Ectodermal cell (in vitro differentiated cells): ENCODE measurements around the gene ARMH3.

ENCODE experiments used
- H3K27ac ChIP-seq: 2 replicates; pipeline ENCODE4 v1.7.0; 2013; ENCODE audit warnings: mild to moderate bottlenecking, low read depth, low read length; ENCODE audit not compliant: insufficient read depth, poor library complexity, severe bottlenecking
- H3K27me3 ChIP-seq: 2 replicates; pipeline ENCODE4 v1.7.0; 2013; ENCODE audit warnings: mild to moderate bottlenecking, low read length; ENCODE audit not compliant: insufficient read depth, control insufficient read depth, poor library complexity, severe bottlenecking
- H3K36me3 ChIP-seq: one replicate; pipeline ENCODE4 v1.7.0; 2013; ENCODE audit warnings: low read length; ENCODE audit not compliant: control insufficient read depth, insufficient read depth
- H3K4me1 ChIP-seq: one replicate; pipeline ENCODE4 v1.7.0; 2013; ENCODE audit warnings: low read length; ENCODE audit not compliant: control insufficient read depth, insufficient read depth
- H3K4me3 ChIP-seq: 2 replicates; pipeline ENCODE4 v1.7.0; 2013; ENCODE audit warnings: low read depth, low read length, control low read depth; ENCODE audit not compliant: insufficient read depth
- H3K9me3 ChIP-seq: 2 replicates; pipeline ENCODE4 v1.7.0; 2013; ENCODE audit warnings: mild to moderate bottlenecking, low read length, moderate library complexity; ENCODE audit not compliant: control insufficient read depth
- WGBS, 2 experiments: methylation state at CpG; one replicate each; pipeline ENCODE4 v1.1.7; 2013; ENCODE audit warnings: missing lambda C conversion rate in 2 of 2; 5-methylcytosine and 5-hydroxymethylcytosine counted together

ARMH3 gene

GRCh38 chr10:101965075-101965765 is 90.8 kb downstream of the ARMH3 start:
- Histone ChIP-seq H3K27ac (no peak overlapping the region), H3K4me3 (no peak overlapping the region), H3K27me3 (no peaks in the 10 kb centered on the region), H3K36me3 (no peaks in the 10 kb centered on the region), H3K4me1 (no peaks in the 10 kb centered on the region), H3K9me3 (no peaks in the 10 kb centered on the region)
- WGBS, 2 experiments, result 94% methylated on average over 3 of the region's 3 CpGs

GRCh38 chr10:101961591-101962498 is 94.1 kb downstream of the ARMH3 start:
- Histone ChIP-seq H3K27ac (no peak overlapping the region), H3K4me1 (peaks cover 17% of the 10 kb centered on the region), H3K27me3 (no peaks in the 10 kb centered on the region), H3K4me3 (no peak overlapping the region), H3K36me3 (no peaks in the 10 kb centered on the region), H3K9me3 (no peaks in the 10 kb centered on the region)
- WGBS, 2 experiments, result 92% methylated on average over 5 of the region's 5 CpGs

- no peak overlapping the region for H3K27ac ChIP-seq
- H3K36me3 ChIP-seq, result no peaks in the 10 kb centered on the region
- peaks cover 23% of the 10 kb centered on the region for H3K4me1 ChIP-seq
- 87 to 90% methylated on average over 5 to 6 of the region's 6 CpGs for WGBS, 2 experiments
- H3K4me3 ChIP-seq, result no peak overlapping the region
- H3K9me3 ChIP-seq, result no peaks in the 10 kb centered on the region
- no peaks in the 10 kb centered on the region for H3K27me3 ChIP-seq
Measured at GRCh38 chr10:101960879-101961395, 95.0 kb downstream of the ARMH3 start.

- Histone ChIP-seq H3K36me3 (no peaks in the 10 kb centered on the region), H3K4me1 (peaks cover 26% of the 10 kb centered on the region), H3K27ac (no peak overlapping the region), H3K4me3 (no peak overlapping the region), H3K27me3 (no peaks in the 10 kb centered on the region), H3K9me3 (no peaks in the 10 kb centered on the region)
- 85 to 89% methylated on average over 8 of the region's 8 CpGs for WGBS, 2 experiments
Measured at GRCh38 chr10:101959346-101959916, 96.5 kb downstream of the ARMH3 start.

- Histone ChIP-seq H3K36me3 (peaks cover 7% of the 10 kb centered on the region), H3K4me3 (no peak overlapping the region), H3K4me1 (peaks cover 26% of the 10 kb centered on the region), H3K27ac (peak overlapping the region; percentile 8), H3K27me3 (no peaks in the 10 kb centered on the region), H3K9me3 (no peaks in the 10 kb centered on the region)
- WGBS, 2 experiments, result 100% methylated on average over 1 of the region's 1 CpG; no CpG with 5 or more reads in 1 of the 2 experiments
Measured at GRCh38 chr10:101958691-101959090, 97.3 kb downstream of the ARMH3 start.

GRCh38 chr10:101956898-101957297 is 99.1 kb downstream of the ARMH3 start:
- no peaks in the 10 kb centered on the region for H3K9me3 ChIP-seq
- no peak overlapping the region for H3K27ac ChIP-seq
- peaks cover 7% of the 10 kb centered on the region for H3K36me3 ChIP-seq
- WGBS, 2 experiments, result 87% methylated on average over 1 of the region's 1 CpG; no CpG with 5 or more reads in 1 of the 2 experiments
- no peaks in the 10 kb centered on the region for H3K27me3 ChIP-seq
- peaks cover 26% of the 10 kb centered on the region for H3K4me1 ChIP-seq
- H3K4me3 ChIP-seq, result no peak overlapping the region

GRCh38 chr10:101956117-101956516 is 99.9 kb downstream of the ARMH3 start:
- Histone ChIP-seq H3K4me3 (no peak overlapping the region), H3K36me3 (peaks cover 7% of the 10 kb centered on the region), H3K9me3 (no peaks in the 10 kb centered on the region), H3K4me1 (peaks cover 26% of the 10 kb centered on the region), H3K27ac (peak overlapping the region; percentile 80), H3K27me3 (no peaks in the 10 kb centered on the region)
- WGBS, 2 experiments, result 56 to 74% methylated on average over 1 of the region's 1 CpG

GRCh38 chr10:101952191-101952590 is 103.8 kb downstream of the ARMH3 start:
- Histone ChIP-seq H3K4me3 (no peak overlapping the region), H3K4me1 (peaks cover 9% of the 10 kb centered on the region), H3K36me3 (peaks cover 7% of the 10 kb centered on the region), H3K27me3 (no peaks in the 10 kb centered on the region), H3K9me3 (no peaks in the 10 kb centered on the region), H3K27ac (no peak overlapping the region)
- WGBS, 2 experiments, result 100% methylated on average over 1 of the region's 2 CpGs

- Histone ChIP-seq H3K4me1 (no peaks in the 10 kb centered on the region), H3K27ac (no peak overlapping the region), H3K36me3 (peaks cover 7% of the 10 kb centered on the region), H3K4me3 (no peak overlapping the region), H3K27me3 (no peaks in the 10 kb centered on the region), H3K9me3 (no peaks in the 10 kb centered on the region)
Measured at GRCh38 chr10:101950213-101950612, 105.8 kb downstream of the ARMH3 start.

- Histone ChIP-seq H3K4me1 (no peaks in the 10 kb centered on the region), H3K36me3 (no peaks in the 10 kb centered on the region), H3K27me3 (no peaks in the 10 kb centered on the region), H3K27ac (no peak overlapping the region), H3K4me3 (no peak overlapping the region), H3K9me3 (no peaks in the 10 kb centered on the region)
- WGBS, 2 experiments, result 82 to 95% methylated on average over 1 of the region's 1 CpG
Measured at GRCh38 chr10:101941871-101942270, 114.1 kb downstream of the ARMH3 start.
